OCI-LY3 (cell line): ENCODE data around the gene TPK1.

Experiments used
- EZH2phosphoT487 ChIP-seq: fragments of 200-600 bp; shearing (Covaris generic); IDR thresholded peaks from 2 replicates; pipeline ENCODE4 v1.6.1; 2018; ENCODE audit warnings: antibody characterized with exemption, mixed run types, low read depth
- TF ChIP-seq, protein P1 (sequence below): fragments of 200-600, 300-600 bp; sonication (generic); IDR thresholded peaks from 2 replicates; pipeline ENCODE4 v1.5.1; 2014; ENCODE audit warnings: antibody characterized with exemption, low read length, low read depth

DNA sequence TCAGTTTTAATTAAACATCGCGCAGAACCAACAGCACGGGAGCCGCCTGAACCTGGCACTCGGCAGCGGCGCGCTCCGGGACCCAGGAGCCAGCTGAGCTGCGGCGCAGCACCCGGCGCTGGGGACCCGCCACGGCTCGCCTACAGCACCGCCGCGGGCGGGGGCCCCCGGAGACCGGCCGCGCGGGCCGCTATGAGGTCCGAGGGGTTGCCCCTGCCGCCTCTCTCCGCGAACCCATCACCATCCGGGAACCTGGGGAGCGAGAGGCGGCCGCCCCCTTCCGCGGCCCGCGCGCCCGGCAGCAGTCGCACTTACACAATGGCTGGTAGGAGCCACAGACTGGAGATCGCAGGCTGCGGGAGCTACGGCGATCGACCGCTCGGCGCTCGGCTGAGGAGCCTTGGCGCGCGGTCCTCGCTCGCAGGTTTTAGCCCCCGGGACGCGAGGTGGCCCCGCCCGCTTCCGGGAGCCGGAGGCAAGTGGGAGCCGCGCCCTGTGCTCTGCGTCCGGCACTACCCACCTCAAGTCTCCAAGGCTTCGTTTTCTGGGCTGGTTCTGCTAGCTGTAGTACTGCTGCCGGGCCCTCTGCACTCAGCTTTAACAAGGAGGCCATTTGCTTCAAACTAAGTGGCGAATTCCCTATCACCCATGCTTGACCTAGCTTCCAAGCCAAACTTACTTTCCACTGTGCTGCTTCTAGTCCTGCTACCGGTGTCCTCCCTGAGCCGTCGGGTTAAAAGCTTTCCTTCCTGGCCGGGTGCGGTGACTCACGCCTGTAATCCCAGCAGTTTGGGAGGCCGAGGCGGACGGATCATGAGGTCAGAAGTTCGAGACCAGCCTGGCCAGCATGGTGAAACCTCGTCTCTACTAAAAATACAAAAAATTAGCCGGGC, at the start of gene TPK1:
- TF ChIP-seq, protein P1, sequence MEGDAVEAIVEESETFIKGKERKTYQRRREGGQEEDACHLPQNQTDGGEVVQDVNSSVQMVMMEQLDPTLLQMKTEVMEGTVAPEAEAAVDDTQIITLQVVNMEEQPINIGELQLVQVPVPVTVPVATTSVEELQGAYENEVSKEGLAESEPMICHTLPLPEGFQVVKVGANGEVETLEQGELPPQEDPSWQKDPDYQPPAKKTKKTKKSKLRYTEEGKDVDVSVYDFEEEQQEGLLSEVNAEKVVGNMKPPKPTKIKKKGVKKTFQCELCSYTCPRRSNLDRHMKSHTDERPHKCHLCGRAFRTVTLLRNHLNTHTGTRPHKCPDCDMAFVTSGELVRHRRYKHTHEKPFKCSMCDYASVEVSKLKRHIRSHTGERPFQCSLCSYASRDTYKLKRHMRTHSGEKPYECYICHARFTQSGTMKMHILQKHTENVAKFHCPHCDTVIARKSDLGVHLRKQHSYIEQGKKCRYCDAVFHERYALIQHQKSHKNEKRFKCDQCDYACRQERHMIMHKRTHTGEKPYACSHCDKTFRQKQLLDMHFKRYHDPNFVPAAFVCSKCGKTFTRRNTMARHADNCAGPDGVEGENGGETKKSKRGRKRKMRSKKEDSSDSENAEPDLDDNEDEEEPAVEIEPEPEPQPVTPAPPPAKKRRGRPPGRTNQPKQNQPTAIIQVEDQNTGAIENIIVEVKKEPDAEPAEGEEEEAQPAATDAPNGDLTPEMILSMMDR: no peak
- no peak for TF ChIP-seq EZH2phosphoT487
